ENCODE measurements around the gene PTPMT1.

PTPMT1 gene

GRCh38 chr11:47578524-47579494, 13.4 kb downstream of the PTPMT1 start, which contains the start of the genes KBTBD4 and NDUFS3:
TSS of gene KBTBD4 (minus strand) at chr11:47578970. CDS start at chr11:47578951, 19 bp downstream.
TSS of gene NDUFS3 (plus strand) at chr11:47579074. CDS start at chr11:47579092, 18 bp downstream.
- DNase-seq (ENCODE audit: low read depth in 2 of 2): peak; percentile 82 to 84

- DNase-seq (ENCODE audit: low read depth in 2 of 2): no peak
Measured at GRCh38 chr11:47583844-47584243, 18.4 kb downstream of the PTPMT1 start.

GRCh38 chr11:47586098-47586855, 20.9 kb downstream of the PTPMT1 start, which contains the start of gene FAM180B:
TSS of gene FAM180B (plus strand) at chr11:47586678. CDS start at chr11:47586769, 91 bp downstream.
- no peak for DNase-seq (ENCODE audit: low read depth in 2 of 2)

GRCh38 chr11:47587039-47587716, 21.8 kb downstream of the PTPMT1 start:
- no peak for DNase-seq (ENCODE audit: low read depth in 2 of 2)

GRCh38 chr11:47587723-47588326, 22.4 kb downstream of the PTPMT1 start:
- DNase-seq (ENCODE audit: low read depth in 2 of 2): no peak

- DNase-seq (ENCODE audit: low read depth in 2 of 2): no peak
Measured at GRCh38 chr11:47589118-47589517, 23.7 kb downstream of the PTPMT1 start.

GRCh38 chr11:47589584-47589976, 24.2 kb downstream of the PTPMT1 start:
- DNase-seq (ENCODE audit: low read depth in 2 of 2): no peak

- DNase-seq (ENCODE audit: low read depth in 2 of 2): no peak
Measured at GRCh38 chr11:47589977-47590861, 24.8 kb downstream of the PTPMT1 start.

- no peak for DNase-seq (ENCODE audit: low read depth in 2 of 2)
Measured at GRCh38 chr11:47591764-47592163, 26.4 kb downstream of the PTPMT1 start.

- no peak for DNase-seq (ENCODE audit: low read depth in 2 of 2)
Measured at GRCh38 chr11:47592251-47592650, 26.9 kb downstream of the PTPMT1 start.

- no peak for DNase-seq (ENCODE audit: low read depth in 2 of 2)
Measured at GRCh38 chr11:47592970-47593369, 27.6 kb downstream of the PTPMT1 start.

- DNase-seq (ENCODE audit: low read depth in 2 of 2): no peak
Measured at GRCh38 chr11:47593492-47593933, 28.1 kb downstream of the PTPMT1 start.

- DNase-seq (ENCODE audit: low read depth in 2 of 2): no peak
Measured at GRCh38 chr11:47593934-47594855, 28.8 kb downstream of the PTPMT1 start, which contains the start of gene C1QTNF4. TSS of gene C1QTNF4 (minus strand) at chr11:47594411. CDS start at chr11:47590810, 3,601 bp downstream.

GRCh38 chr11:47595029-47595428, 29.6 kb downstream of the PTPMT1 start:
- DNase-seq (ENCODE audit: low read depth in 2 of 2): no peak

- no peak for DNase-seq (ENCODE audit: low read depth in 2 of 2)
Measured at GRCh38 chr11:47595967-47596366, 30.6 kb downstream of the PTPMT1 start.

- no peak for DNase-seq (ENCODE audit: low read depth in 2 of 2)
Measured at GRCh38 chr11:47599902-47600301, 34.5 kb downstream of the PTPMT1 start.

GRCh38 chr11:47603295-47603694, 37.9 kb downstream of the PTPMT1 start:
- DNase-seq (ENCODE audit: low read depth in 2 of 2): no peak

- no peak for DNase-seq (ENCODE audit: low read depth in 2 of 2)
Measured at GRCh38 chr11:47605921-47606320, 40.5 kb downstream of the PTPMT1 start.

- DNase-seq (ENCODE audit: low read depth in 2 of 2): no peak
Measured at GRCh38 chr11:47606731-47607130, 41.3 kb downstream of the PTPMT1 start.

All from stimulated activated CD4-positive, alpha-beta T cell treated with anti-CD3 and anti-CD28 coated beads, Interleukin-4, amount 100 ng/mL, for 48 hours (primary cell).